Endometrial microvascular endothelial cells (primary cell): ENCODE measurements around the gene CGB2. TPM values are rescaled to one million over a fixed set of nuclear protein-coding genes. Genes with fewer than 3 reads are reported as not detected.

Experiments used
- total RNA-seq: library from RNA; depleted of rRNA; stranded (reverse); fragments of >200 nt; gene quantifications from one replicate; pipeline ENCODE4 v1.2.3, GENCODE V29; 2015; ENCODE audit errors: inconsistent ontology term

CGB2 gene
- total RNA-seq, 1 donor from 2014 or later: not detected

Other genes with a start within 250 kb of the CGB2 start
- gene BCAT2, start 220.9 kb upstream of the CGB2 start, total RNA-seq: 82.0 TPM
- 4.5 TPM for gene HSD17B14, start 195.4 kb upstream of the CGB2 start, total RNA-seq
- gene PLEKHA4, start 163.3 kb upstream of the CGB2 start, total RNA-seq: not detected
- 56.0 TPM for gene PPP1R15A, start 159.5 kb upstream of the CGB2 start, total RNA-seq
- gene TULP2, start 133.1 kb upstream of the CGB2 start, total RNA-seq: not detected
- gene NUCB1, start 131.6 kb upstream of the CGB2 start, total RNA-seq: 227 TPM
- gene DHDH, start 98.2 kb upstream of the CGB2 start, total RNA-seq: not detected
- gene BAX, start 77.0 kb upstream of the CGB2 start, total RNA-seq: 149 TPM
- 3,048 TPM for gene FTL, start 66.6 kb upstream of the CGB2 start, total RNA-seq
- gene GYS1, start 38.6 kb upstream of the CGB2 start, total RNA-seq: 45.1 TPM
- gene RUVBL2, start 38.0 kb upstream of the CGB2 start, total RNA-seq: 267 TPM
- gene LHB, start 14.8 kb upstream of the CGB2 start, total RNA-seq: not detected
- gene CGB3, start 7.6 kb upstream of the CGB2 start, total RNA-seq: not detected
- gene CGB1, start 5.0 kb downstream of the CGB2 start, total RNA-seq: not detected
- not detected for gene CGB5, start 12.0 kb downstream of the CGB2 start, total RNA-seq
- not detected for gene CGB8, start 17.2 kb downstream of the CGB2 start, total RNA-seq
- gene CGB7, start 25.9 kb downstream of the CGB2 start, total RNA-seq: not detected
- not detected for gene NTF4, start 32.9 kb downstream of the CGB2 start, total RNA-seq
- not detected for gene KCNA7, start 40.8 kb downstream of the CGB2 start, total RNA-seq
- gene SNRNP70, start 53.6 kb downstream of the CGB2 start, total RNA-seq: 260 TPM
- 0.74 TPM for gene LIN7B, start 82.5 kb downstream of the CGB2 start, total RNA-seq
- 0.74 TPM for gene C19orf73, start 87.3 kb downstream of the CGB2 start, total RNA-seq
- 1.9 TPM for gene PPFIA3, start 87.7 kb downstream of the CGB2 start, total RNA-seq
- gene HRC, start 123.5 kb downstream of the CGB2 start, total RNA-seq: not detected
- gene TRPM4, start 125.9 kb downstream of the CGB2 start, total RNA-seq: 27.8 TPM